ENCODE data around the gene PERP.
"Not testable (repeated sequence)": the region's sequence is repeated elsewhere in the genome, so short reads cannot be mapped to it uniquely, and the experiment has no call there.

The PERP gene

GRCh38 chr6:138107078-138107751, at the start of gene PERP:
Gene PERP, minus strand, starts transcription at chr6:138107419. Its CDS starts 79 bp downstream, at chr6:138107340.
- DNase-seq (ENCODE audit: insufficient read length, low spot score) (no peak), FAIRE-seq (no peak)

- DNase-seq (ENCODE audit: insufficient read length, low spot score) (no peak), FAIRE-seq (no peak)
These were observed 48.2 kb upstream of the PERP start for GRCh38 chr6:138155443-138155842.

- DNase-seq (ENCODE audit: insufficient read length, low spot score) (no peak), FAIRE-seq (no peak)
These were observed 39.3 kb upstream of the PERP start for GRCh38 chr6:138146544-138146943.

- FAIRE-seq (no peak), DNase-seq (ENCODE audit: insufficient read length, low spot score) (no peak)
These were observed 38.2 kb upstream of the PERP start for GRCh38 chr6:138145402-138145801.

- FAIRE-seq (no peak), DNase-seq (ENCODE audit: insufficient read length, low spot score) (no peak)
These were observed 35.6 kb upstream of the PERP start for GRCh38 chr6:138142806-138143205.

- FAIRE-seq, result no peak
- DNase-seq (ENCODE audit: insufficient read length, low spot score), result no peak
These were observed 22.0 kb upstream of the PERP start for GRCh38 chr6:138129190-138129589.

GRCh38 chr6:138128096-138128495, 20.9 kb upstream of the PERP start:
- no peak for FAIRE-seq
- DNase-seq (ENCODE audit: insufficient read length, low spot score), result no peak

- no peak for FAIRE-seq
- no peak for DNase-seq (ENCODE audit: insufficient read length, low spot score)
These were observed 16.9 kb upstream of the PERP start for GRCh38 chr6:138124096-138124495.

GRCh38 chr6:138119976-138120375, 12.8 kb upstream of the PERP start:
- FAIRE-seq (no peak), DNase-seq (ENCODE audit: insufficient read length, low spot score) (no peak)

GRCh38 chr6:138119229-138119628, 12.0 kb upstream of the PERP start:
- DNase-seq (ENCODE audit: insufficient read length, low spot score); FAIRE-seq: not testable (repeated sequence)

GRCh38 chr6:138117376-138117914, 10.2 kb upstream of the PERP start:
- FAIRE-seq, result no peak
- no peak for DNase-seq (ENCODE audit: insufficient read length, low spot score)

GRCh38 chr6:138116661-138116999, 9.4 kb upstream of the PERP start:
- DNase-seq (ENCODE audit: insufficient read length, low spot score) (no peak), FAIRE-seq (no peak)

- FAIRE-seq (peak; percentile 93), DNase-seq (ENCODE audit: insufficient read length, low spot score) (peak; percentile 43)
These were observed 8.8 kb upstream of the PERP start for GRCh38 chr6:138115877-138116660.

GRCh38 chr6:138115201-138115600, 8.0 kb upstream of the PERP start:
- DNase-seq (ENCODE audit: insufficient read length, low spot score), result no peak
- FAIRE-seq, result no peak

GRCh38 chr6:138113588-138114210, 6.5 kb upstream of the PERP start:
- DNase-seq (ENCODE audit: insufficient read length, low spot score), result no peak
- FAIRE-seq, result no peak

GRCh38 chr6:138110229-138110628, 3.0 kb upstream of the PERP start:
- FAIRE-seq, result no peak

GRCh38 chr6:138109042-138109997, 2.1 kb upstream of the PERP start:
- peak; percentile 39 for DNase-seq (ENCODE audit: insufficient read length, low spot score)

More at GRCh38 chr6:138110229-138110628, 3.0 kb upstream of the PERP start:
- no peak for DNase-seq (ENCODE audit: insufficient read length, low spot score)

GRCh38 chr6:138107752-138108592, 753 bp upstream of the PERP start:
- DNase-seq (ENCODE audit: insufficient read length, low spot score), result no peak
- FAIRE-seq, result peak; percentile 55

More at GRCh38 chr6:138109042-138109997, 2.1 kb upstream of the PERP start:
- peak; percentile 79 for FAIRE-seq

- FAIRE-seq, result no peak
- DNase-seq (ENCODE audit: insufficient read length, low spot score), result no peak
These were observed 548 bp downstream of the PERP start for GRCh38 chr6:138106665-138107077.
